HG02852 (cell line): ENCODE measurements around the gene ELFN1.

ENCODE experiments used
- ATAC-seq: cut with Tn5 transposase; IDR thresholded peaks from one replicate; pipeline ENCODE4 v1.9.1; 2021; ENCODE audit warnings: mild to moderate bottlenecking, moderate library complexity; ENCODE audit not compliant: unreplicated experiment

The ELFN1 gene

GRCh38 chr7:1775389-1775788, 105.3 kb downstream of the ELFN1 start:
- no peak for ATAC-seq

- no peak for ATAC-seq
Observed at GRCh38 chr7:1777122-1777521, 107.0 kb downstream of the ELFN1 start.

DNA sequence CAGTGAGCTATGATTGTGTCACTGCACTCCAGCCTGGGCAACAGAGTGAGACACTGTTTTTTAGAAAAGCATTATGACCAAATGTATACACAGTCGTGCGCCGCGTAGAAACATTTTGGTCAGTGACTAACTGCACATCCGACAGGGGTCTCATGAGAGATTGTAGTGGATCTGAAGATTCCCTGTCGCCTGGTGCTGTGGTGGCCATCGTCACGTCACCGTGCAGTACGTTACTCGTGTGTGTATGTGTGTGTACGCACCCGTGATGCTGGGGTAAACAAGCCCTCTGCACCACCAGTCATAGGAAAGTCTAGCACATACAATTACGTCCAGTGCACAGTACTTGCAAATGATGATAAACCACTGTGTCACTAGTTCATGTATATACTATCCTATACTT, 109.4 kb downstream of the ELFN1 start:
- ATAC-seq, result no peak

GRCh38 chr7:1781369-1781768, 111.3 kb downstream of the ELFN1 start:
- ATAC-seq, result no peak

GRCh38 chr7:1785839-1786238, 115.8 kb downstream of the ELFN1 start:
- ATAC-seq, result no peak

DNA sequence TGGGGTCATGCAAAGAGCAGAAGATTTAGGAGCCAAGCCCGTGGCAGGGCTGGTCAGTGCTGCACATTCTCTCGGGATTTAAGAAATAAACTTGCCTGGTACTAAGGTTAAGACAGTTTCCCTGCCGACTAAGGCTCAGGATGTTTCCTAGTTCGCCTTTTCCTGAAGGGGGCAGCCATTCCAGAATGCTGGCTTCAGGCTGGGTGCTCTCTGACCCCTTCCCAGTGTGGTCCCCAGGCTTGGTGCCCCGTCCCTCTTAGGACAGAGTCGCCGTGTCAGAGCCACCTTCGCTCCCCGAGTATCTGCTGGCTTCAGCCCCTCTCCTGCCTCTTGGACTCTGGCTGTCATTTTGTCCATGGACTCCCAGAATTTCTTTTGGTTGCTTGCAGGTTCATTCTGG, 117.2 kb downstream of the ELFN1 start:
- no peak for ATAC-seq

DNA sequence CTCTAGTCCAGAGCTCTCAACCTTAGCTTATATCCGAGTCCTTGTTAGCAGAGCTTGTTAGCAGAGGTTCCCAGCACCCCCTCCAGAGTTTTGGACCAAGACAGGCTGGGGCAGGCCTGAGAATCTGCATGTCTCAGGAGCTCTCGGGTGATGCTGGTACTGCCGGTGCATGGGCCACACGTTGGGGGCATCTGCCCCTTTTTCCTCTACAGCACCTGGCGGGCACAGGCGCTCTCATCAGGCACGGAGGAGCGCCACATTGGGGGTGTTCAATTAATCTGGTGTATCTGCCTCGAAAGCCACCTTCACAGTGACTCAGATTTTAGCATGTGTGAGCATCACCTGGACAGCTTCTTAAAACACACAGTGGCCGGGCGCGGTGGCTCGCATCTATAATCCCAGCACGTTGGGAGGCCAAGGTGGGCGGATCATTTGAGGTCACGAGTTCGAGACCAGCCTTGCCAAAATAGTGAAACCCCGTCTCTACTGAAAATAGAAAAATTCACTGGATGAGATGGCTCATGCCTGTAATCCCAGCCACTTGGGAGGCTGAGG, 117.7 kb downstream of the ELFN1 start:
- ATAC-seq, result no peak

- ATAC-seq, result no peak
Observed at GRCh38 chr7:1794888-1795542, 124.9 kb downstream of the ELFN1 start.
